Natural killer cell (primary cell): ENCODE results near the gene TPST1. TPM values are rescaled to one million over a fixed set of nuclear protein-coding genes. Genes with fewer than 3 reads are reported as not detected.

Experiments used
- ATAC-seq, 3 donors: fragments of 150-1000 bp in 2 of 3; fragments of 200-7000 bp in 1 of 3; cut with Tn5 transposase; 1 replicate in 1 of 3; 2 replicates in 2 of 3; pipeline ENCODE4 v1.10.0; 2021; ENCODE audit warnings: mild to moderate bottlenecking in 2 of 3, moderate library complexity in 2 of 3
- DNase-seq, 2 donors: peaks; one replicate each; pipeline versions ENCODE4 v3.0.0 to v3.0.0-alpha.2; 2013 to 2021; ENCODE audit warnings: mixed read lengths in 1 of 2
- H3K27ac ChIP-seq: one replicate; pipeline ENCODE4 v1.5.1; 2013; ENCODE audit warnings: mild to moderate bottlenecking, low read length
- H3K27me3 ChIP-seq: one replicate; pipeline ENCODE4 v1.6.1; 2013; ENCODE audit warnings: low read length; ENCODE audit not compliant: control insufficient read depth, insufficient read depth
- H3K36me3 ChIP-seq: one replicate; pipeline ENCODE4 v1.6.1; 2013; ENCODE audit warnings: low read length; ENCODE audit not compliant: control insufficient read depth, insufficient read depth
- H3K4me1 ChIP-seq: one replicate; pipeline ENCODE4 v1.6.1; 2013; ENCODE audit warnings: low read length; ENCODE audit not compliant: control insufficient read depth, insufficient read depth
- H3K4me3 ChIP-seq: one replicate; pipeline ENCODE4 v1.5.1; 2013; ENCODE audit warnings: low read length
- H3K9me3 ChIP-seq: one replicate; pipeline ENCODE4 v1.6.1; 2013; ENCODE audit warnings: low read length; ENCODE audit not compliant: control insufficient read depth, insufficient read depth
- H3K27ac Mint-ChIP-seq, 2 donors: one replicate each; pipeline ENCODE4 v1.8.0; 2022; ENCODE audit warnings: mild to moderate bottlenecking in 2 of 2, mixed read lengths in 2 of 2, moderate library complexity in 1 of 2
- H3K27me3 Mint-ChIP-seq, 2 donors: one replicate each; pipeline ENCODE4 v1.8.0; 2022; ENCODE audit warnings: low read depth in 2 of 2, mixed read lengths in 2 of 2
- H3K36me3 Mint-ChIP-seq: one replicate; pipeline ENCODE4 v1.8.0; 2022; ENCODE audit warnings: mixed read lengths
- H3K4me1 Mint-ChIP-seq, 2 donors: one replicate each; pipeline ENCODE4 v1.8.0; 2022; ENCODE audit warnings: mixed read lengths in 2 of 2
- H3K4me3 Mint-ChIP-seq: one replicate; pipeline ENCODE4 v1.8.0; 2022; ENCODE audit warnings: mild to moderate bottlenecking, moderate library complexity, mixed read lengths
- H3K9me3 Mint-ChIP-seq, 2 donors: one replicate each; pipeline ENCODE4 v1.8.0; 2022; ENCODE audit warnings: mixed read lengths in 2 of 2
- CTCF ChIP-seq: fragments of 200-600 bp; IDR thresholded peaks from one replicate; pipeline ENCODE4 v1.8.0; 2022; ENCODE audit warnings: antibody characterized with exemption
- WGBS: methylation state at CpG from one replicate; pipeline ENCODE4 v1.1.7; 2013; ENCODE audit warnings: missing lambda C conversion rate; ENCODE audit not compliant: insufficient coverage; 5-methylcytosine and 5-hydroxymethylcytosine counted together
- intact Hi-C: fragments of 100-400 bp; cut with micrococcal nuclease; formaldehyde crosslinking; loops from one replicate; pipeline ENCODE4 v1.14.2; 2022
- total RNA-seq, 4 donors: library from RNA; stranded (reverse); fragments of 120-200 nt in 1 of 4; gene quantifications; one replicate each; pipeline versions ENCODE4 v1.2.3 to v1.2.4, GENCODE V29; 2013 to 2022

The TPST1 gene
- total RNA-seq, 3 donors from 2014 or later (not counting 1 experiment from before 2014, with no cell fraction given), result 10.4 to 17.3 (median 14.3) TPM

- TF ChIP-seq CTCF, result no peak
- intact Hi-C loops, result no loop called here
- Histone ChIP-seq H3K4me1 (no peaks in the 10 kb centered on the region), H3K36me3 (no peaks in the 10 kb centered on the region), H3K27ac (no peak overlapping the region), H3K27me3 (no peaks in the 10 kb centered on the region), H3K9me3 (peaks cover 16% of the 10 kb centered on the region), H3K4me3 (no peak overlapping the region)
- peaks cover 7 to 13% of the 10 kb centered on the region in 2 donors for H3K9me3 Mint-ChIP-seq
- H3K4me3 Mint-ChIP-seq, result no peak overlapping the region
- ATAC-seq (no peak), DNase-seq (no peak)
- H3K27me3 Mint-ChIP-seq, result no peaks in the 10 kb centered on the region
- no peaks in the 10 kb centered on the region for H3K4me1 Mint-ChIP-seq
- no peak overlapping the region for H3K27ac Mint-ChIP-seq
- WGBS, result 94% methylated on average over 1 of the region's 1 CpG
- H3K36me3 Mint-ChIP-seq, result peaks cover 19% of the 10 kb centered on the region
Observed at GRCh38 chr7:66265566-66265965, 60.4 kb downstream of the TPST1 start.

- peaks cover 0 to 5% of the 10 kb centered on the region in 2 donors for H3K4me1 Mint-ChIP-seq
- no peak for TF ChIP-seq CTCF
- Histone ChIP-seq H3K4me3 (no peak overlapping the region), H3K27ac (no peak overlapping the region), H3K36me3 (no peaks in the 10 kb centered on the region), H3K4me1 (no peaks in the 10 kb centered on the region), H3K9me3 (peaks cover 16% of the 10 kb centered on the region), H3K27me3 (no peaks in the 10 kb centered on the region)
- peaks cover 7 to 13% of the 10 kb centered on the region in 2 donors for H3K9me3 Mint-ChIP-seq
- peaks cover 0 to 2% of the 10 kb centered on the region in 2 donors for H3K27me3 Mint-ChIP-seq
- 62% methylated on average over 1 of the region's 2 CpGs for WGBS
- peaks cover 19% of the 10 kb centered on the region for H3K36me3 Mint-ChIP-seq
- no peak overlapping the region for H3K4me3 Mint-ChIP-seq
- ATAC-seq (no peak), DNase-seq (no peak)
- intact Hi-C loops, result no loop called here
- H3K27ac Mint-ChIP-seq, result no peak overlapping the region
Observed at GRCh38 chr7:66267249-66267648, 62.1 kb downstream of the TPST1 start.

GRCh38 chr7:66269978-66270377 lies 64.8 kb downstream of the TPST1 start:
- no peaks in the 10 kb centered on the region for H3K4me1 ChIP-seq
- H3K9me3 ChIP-seq, result peaks cover 11% of the 10 kb centered on the region
- ATAC-seq (no peak), DNase-seq (no peak)
- no peak overlapping the region for H3K27ac ChIP-seq
- H3K4me3 ChIP-seq, result no peak overlapping the region
- Mint-ChIP-seq H3K4me1 (peaks cover 0 to 5% of the 10 kb centered on the region in 2 donors), H3K27me3 (peaks cover 0 to 2% of the 10 kb centered on the region in 2 donors), H3K4me3 (no peak overlapping the region), H3K27ac (no peak overlapping the region), H3K9me3 (peaks cover 5 to 7% of the 10 kb centered on the region in 2 donors), H3K36me3 (peaks cover 11% of the 10 kb centered on the region)
- TF ChIP-seq CTCF, result no peak
- 67% methylated on average over 1 of the region's 1 CpG for WGBS
- intact Hi-C loops, result no loop called here
- H3K36me3 ChIP-seq, result no peaks in the 10 kb centered on the region
- no peaks in the 10 kb centered on the region for H3K27me3 ChIP-seq

GRCh38 chr7:66272321-66272720 lies 67.2 kb downstream of the TPST1 start:
- no peak overlapping the region for H3K4me3 Mint-ChIP-seq
- ATAC-seq (no peak), DNase-seq (no peak)
- Histone ChIP-seq H3K9me3 (no peaks in the 10 kb centered on the region), H3K27ac (no peak overlapping the region), H3K36me3 (no peaks in the 10 kb centered on the region), H3K4me1 (no peaks in the 10 kb centered on the region), H3K27me3 (no peaks in the 10 kb centered on the region), H3K4me3 (no peak overlapping the region)
- no peaks in the 10 kb centered on the region for H3K36me3 Mint-ChIP-seq
- intact Hi-C loops, result no loop called here
- WGBS, result 74% methylated on average over 3 of the region's 3 CpGs
- no peaks in the 10 kb centered on the region for H3K9me3 Mint-ChIP-seq
- TF ChIP-seq CTCF, result no peak
- peaks cover 0 to 5% of the 10 kb centered on the region in 2 donors for H3K4me1 Mint-ChIP-seq
- no peak overlapping the region for H3K27ac Mint-ChIP-seq
- peaks cover 0 to 2% of the 10 kb centered on the region in 2 donors for H3K27me3 Mint-ChIP-seq
